Mammary epithelial cell (primary cell): Measurements from ENCODE around the gene ANKRD17.

Experiments used
- CTCF ChIP-seq, 2 donors: IDR thresholded peaks in 1 of 2; conservative IDR thresholded peaks in 1 of 2; 2 replicates each; pipeline ENCODE4 v1.5.1; 2011 to 2012; ENCODE audit warnings: inconsistent platforms in 2 of 2, low read length in 2 of 2, mild to moderate bottlenecking in 2 of 2, control low read depth in 1 of 2, low read depth in 1 of 2; ENCODE audit not compliant: insufficient read depth in 1 of 2; ENCODE audit errors: extremely low read depth in 1 of 2
- EZH2 ChIP-seq: IDR thresholded peaks from 2 replicates; pipeline ENCODE4 v1.6.1; 2012; ENCODE audit warnings: low read length, inconsistent platforms, borderline replicate concordance

GRCh38 chr4:73187325-73187724 lies 71.3 kb downstream of the ANKRD17 start:
- TF ChIP-seq CTCF (conservative IDR thresholded peaks at IDR 0.05 in 1 of 2, IDR thresholded peaks at IDR 0.05 in 1 of 2; ENCODE audit: extremely low read depth in 1 of 2, insufficient read depth in 1 of 2, low read depth in 1 of 2, low read length in 2 of 2) (no peak), EZH2 (no peak)
